HL-60 (cell line): ENCODE data around the gene DENND10.

Experiments used
- DNase-seq, 2 experiments: peaks; one replicate each; pipeline ENCODE4 v3.0.0-alpha.2; 2010 to 2020; ENCODE audit warnings: low read depth in 1 of 2, low spot score in 1 of 2
- H3K27ac ChIP-seq: fragments of 250-450 bp; sonication (Bioruptor Pico); replicated peaks from 2 replicates; pipeline ENCODE4 v1.5.1; 2020; ENCODE audit warnings: mild to moderate bottlenecking, moderate library complexity
- H3K27me3 ChIP-seq: fragments of 250-450 bp; sonication (Bioruptor Pico); 2 replicates; pipeline ENCODE4 v1.5.1; 2021; ENCODE audit warnings: mild to moderate bottlenecking, moderate library complexity; ENCODE audit not compliant: insufficient read depth, poor library complexity, severe bottlenecking
- H3K4me3 ChIP-seq: replicated peaks from 2 replicates; pipeline ENCODE4 v1.5.1; 2011; ENCODE audit warnings: mild to moderate bottlenecking, control low read depth, low read length; ENCODE audit not compliant: insufficient read depth
- GABPA ChIP-seq: IDR thresholded peaks from 2 replicates; pipeline ENCODE4 v1.6.1; 2012; ENCODE audit warnings: low read depth
- POLR2AphosphoS5 ChIP-seq: IDR thresholded peaks from 2 replicates; pipeline ENCODE4 v1.6.1; 2012; ENCODE audit warnings: low read depth
- SPI1 ChIP-seq: IDR thresholded peaks from 2 replicates; pipeline ENCODE4 v1.6.1; 2012; ENCODE audit warnings: low read depth, mild to moderate bottlenecking, borderline replicate concordance
- TF ChIP-seq, protein P1 (sequence below): IDR thresholded peaks from one replicate; pipeline ENCODE4 v1.5.1; 2011; ENCODE audit warnings: low read length, control low read depth, inconsistent platforms; ENCODE audit not compliant: insufficient read depth
- TF ChIP-seq, protein P2 (sequence below): IDR thresholded peaks from 2 replicates; pipeline ENCODE4 v1.6.1; 2012; ENCODE audit warnings: low read depth; ENCODE audit not compliant: insufficient replicate concordance

DENND10 gene

DNA sequence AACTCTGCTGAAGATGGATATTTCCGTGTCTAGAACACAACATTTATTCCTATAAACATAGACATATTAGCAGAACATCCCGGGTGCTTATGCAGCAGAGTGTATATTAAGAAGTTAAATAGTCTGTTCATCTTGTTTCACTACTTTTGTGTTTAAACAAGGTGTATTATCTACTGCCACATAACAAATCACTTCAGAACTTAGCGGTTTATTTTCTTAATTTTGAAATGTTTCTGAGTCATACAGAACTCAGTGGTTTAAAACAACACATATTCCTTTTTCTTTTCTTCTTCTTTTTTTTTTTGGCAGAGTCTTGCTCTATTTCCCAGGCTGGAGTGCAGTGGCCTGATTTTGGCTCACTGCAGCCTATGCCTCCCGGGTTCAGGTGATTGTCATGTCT lies 25.8 kb downstream of the DENND10 start:
- Histone ChIP-seq H3K27ac (peak overlapping the region; percentile 97), H3K27me3 (no peaks in the 10 kb centered on the region), H3K4me3 (no peak overlapping the region)
- DNase-seq, result no peak
- TF ChIP-seq POLR2AphosphoS5, result no peak
- TF ChIP-seq GABPA, result no peak
- TF ChIP-seq, protein P1, sequence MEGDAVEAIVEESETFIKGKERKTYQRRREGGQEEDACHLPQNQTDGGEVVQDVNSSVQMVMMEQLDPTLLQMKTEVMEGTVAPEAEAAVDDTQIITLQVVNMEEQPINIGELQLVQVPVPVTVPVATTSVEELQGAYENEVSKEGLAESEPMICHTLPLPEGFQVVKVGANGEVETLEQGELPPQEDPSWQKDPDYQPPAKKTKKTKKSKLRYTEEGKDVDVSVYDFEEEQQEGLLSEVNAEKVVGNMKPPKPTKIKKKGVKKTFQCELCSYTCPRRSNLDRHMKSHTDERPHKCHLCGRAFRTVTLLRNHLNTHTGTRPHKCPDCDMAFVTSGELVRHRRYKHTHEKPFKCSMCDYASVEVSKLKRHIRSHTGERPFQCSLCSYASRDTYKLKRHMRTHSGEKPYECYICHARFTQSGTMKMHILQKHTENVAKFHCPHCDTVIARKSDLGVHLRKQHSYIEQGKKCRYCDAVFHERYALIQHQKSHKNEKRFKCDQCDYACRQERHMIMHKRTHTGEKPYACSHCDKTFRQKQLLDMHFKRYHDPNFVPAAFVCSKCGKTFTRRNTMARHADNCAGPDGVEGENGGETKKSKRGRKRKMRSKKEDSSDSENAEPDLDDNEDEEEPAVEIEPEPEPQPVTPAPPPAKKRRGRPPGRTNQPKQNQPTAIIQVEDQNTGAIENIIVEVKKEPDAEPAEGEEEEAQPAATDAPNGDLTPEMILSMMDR, result no peak
- TF ChIP-seq, protein P2, sequence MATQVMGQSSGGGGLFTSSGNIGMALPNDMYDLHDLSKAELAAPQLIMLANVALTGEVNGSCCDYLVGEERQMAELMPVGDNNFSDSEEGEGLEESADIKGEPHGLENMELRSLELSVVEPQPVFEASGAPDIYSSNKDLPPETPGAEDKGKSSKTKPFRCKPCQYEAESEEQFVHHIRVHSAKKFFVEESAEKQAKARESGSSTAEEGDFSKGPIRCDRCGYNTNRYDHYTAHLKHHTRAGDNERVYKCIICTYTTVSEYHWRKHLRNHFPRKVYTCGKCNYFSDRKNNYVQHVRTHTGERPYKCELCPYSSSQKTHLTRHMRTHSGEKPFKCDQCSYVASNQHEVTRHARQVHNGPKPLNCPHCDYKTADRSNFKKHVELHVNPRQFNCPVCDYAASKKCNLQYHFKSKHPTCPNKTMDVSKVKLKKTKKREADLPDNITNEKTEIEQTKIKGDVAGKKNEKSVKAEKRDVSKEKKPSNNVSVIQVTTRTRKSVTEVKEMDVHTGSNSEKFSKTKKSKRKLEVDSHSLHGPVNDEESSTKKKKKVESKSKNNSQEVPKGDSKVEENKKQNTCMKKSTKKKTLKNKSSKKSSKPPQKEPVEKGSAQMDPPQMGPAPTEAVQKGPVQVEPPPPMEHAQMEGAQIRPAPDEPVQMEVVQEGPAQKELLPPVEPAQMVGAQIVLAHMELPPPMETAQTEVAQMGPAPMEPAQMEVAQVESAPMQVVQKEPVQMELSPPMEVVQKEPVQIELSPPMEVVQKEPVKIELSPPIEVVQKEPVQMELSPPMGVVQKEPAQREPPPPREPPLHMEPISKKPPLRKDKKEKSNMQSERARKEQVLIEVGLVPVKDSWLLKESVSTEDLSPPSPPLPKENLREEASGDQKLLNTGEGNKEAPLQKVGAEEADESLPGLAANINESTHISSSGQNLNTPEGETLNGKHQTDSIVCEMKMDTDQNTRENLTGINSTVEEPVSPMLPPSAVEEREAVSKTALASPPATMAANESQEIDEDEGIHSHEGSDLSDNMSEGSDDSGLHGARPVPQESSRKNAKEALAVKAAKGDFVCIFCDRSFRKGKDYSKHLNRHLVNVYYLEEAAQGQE, result no peak
- no peak for TF ChIP-seq SPI1

DNA sequence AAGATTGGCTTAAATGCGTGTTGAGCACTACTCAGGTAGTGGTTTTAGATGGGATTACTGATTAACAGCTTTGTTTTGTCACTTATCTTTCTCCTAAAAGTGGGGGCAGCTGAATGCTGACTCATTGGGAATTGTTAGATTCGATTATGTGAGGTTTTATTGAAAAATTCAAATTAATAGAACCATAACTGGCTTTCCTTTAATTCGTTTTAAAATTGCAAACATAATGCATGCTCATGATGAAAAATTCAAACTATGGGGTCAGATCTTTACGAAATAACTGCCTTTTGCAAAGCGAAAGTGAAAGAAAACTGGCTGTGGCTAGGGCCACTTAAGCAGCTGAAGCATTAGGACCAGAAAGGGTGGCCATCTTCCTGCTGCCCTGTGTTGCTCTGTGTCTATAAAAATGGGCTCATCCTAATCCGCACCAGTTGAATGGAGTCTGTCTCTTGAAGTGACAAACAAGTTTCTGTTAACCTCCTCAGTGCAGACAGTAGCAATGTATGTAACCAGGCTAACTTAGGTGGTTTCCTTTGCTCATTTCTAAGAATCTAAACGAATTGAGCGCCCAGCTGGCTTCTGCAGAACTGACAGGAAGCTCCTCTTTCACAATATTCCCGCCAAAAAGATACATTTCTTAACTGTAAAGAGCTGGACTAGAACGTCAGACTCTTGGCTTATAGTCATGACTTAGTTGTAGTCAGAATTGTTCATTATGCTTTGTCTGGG lies 27.8 kb downstream of the DENND10 start:
- Histone ChIP-seq H3K27ac (peak overlapping the region; percentile 97), H3K4me3 (peak overlapping the region; percentile 13)
- DNase-seq, result peak; percentile 71 to 89

DNA sequence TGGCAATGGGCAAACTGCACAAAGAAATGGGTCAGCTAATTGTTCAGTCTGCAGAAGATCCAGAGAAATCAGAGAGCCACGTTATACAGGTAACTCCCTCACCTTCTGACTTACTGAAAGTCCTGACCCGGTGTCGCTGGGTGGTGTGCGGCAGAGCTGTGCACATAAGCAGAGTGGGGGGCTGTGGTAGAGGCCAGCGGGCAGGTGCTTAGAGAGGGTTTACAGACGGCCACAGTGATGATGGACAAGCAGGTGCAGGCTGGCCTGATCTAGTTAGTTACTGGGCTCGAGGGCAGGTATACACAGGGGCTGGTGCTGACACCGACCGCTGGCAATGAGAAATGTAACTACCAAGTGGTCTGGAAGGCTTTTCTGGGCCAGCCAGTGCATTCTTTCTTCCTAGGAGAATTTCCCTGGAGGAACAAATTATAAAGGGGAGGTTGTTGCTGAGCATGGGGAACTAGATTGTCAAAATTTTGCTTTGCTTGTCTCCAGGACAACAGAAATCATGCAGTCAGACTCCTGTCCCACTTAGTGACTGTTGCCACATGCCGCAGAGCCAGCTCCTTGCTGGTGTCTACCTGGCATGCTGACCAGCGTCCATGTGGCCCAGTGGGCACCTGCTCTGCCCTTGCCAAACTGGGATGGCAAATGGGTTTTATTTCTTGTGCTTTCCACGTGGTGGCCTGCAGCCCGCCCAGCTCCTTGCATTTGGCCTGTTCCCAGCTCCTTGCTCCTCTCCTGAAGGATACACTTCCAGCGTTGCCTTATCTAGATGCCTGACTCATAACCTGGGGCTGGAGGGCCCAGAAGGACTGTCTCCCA lies 28.8 kb downstream of the DENND10 start:
- TF ChIP-seq POLR2AphosphoS5 (no peak), SPI1 (no peak)
- TF ChIP-seq, protein P1, result no peak
- TF ChIP-seq, protein P2, result no peak
- H3K27me3 ChIP-seq, result no peaks in the 10 kb centered on the region
- DNase-seq, result peak in 1 of 2 experiments; percentile 49
- H3K27ac ChIP-seq, result peak overlapping the region; percentile 97
- no peak overlapping the region for H3K4me3 ChIP-seq

More for the DNA sequence above, 27.8 kb downstream of the DENND10 start:
- H3K27me3 ChIP-seq, result no peaks in the 10 kb centered on the region
- TF ChIP-seq, protein P2, result no peak
- TF ChIP-seq, protein P1, result no peak
- TF ChIP-seq POLR2AphosphoS5 (peak; percentile 57), GABPA (0 out of 2 replicates have a peak, but pooled peaks have one; percentile 18), SPI1 (no peak; the same call in 1 of the 2 replicates)
